HG02870 (cell line): ENCODE data around the gene SKOR1.

ENCODE experiments used
- ATAC-seq: cut with Tn5 transposase; IDR thresholded peaks from one replicate; pipeline ENCODE4 v1.9.1; 2021; ENCODE audit warnings: mild to moderate bottlenecking, moderate library complexity; ENCODE audit not compliant: unreplicated experiment

SKOR1 gene, protein sequence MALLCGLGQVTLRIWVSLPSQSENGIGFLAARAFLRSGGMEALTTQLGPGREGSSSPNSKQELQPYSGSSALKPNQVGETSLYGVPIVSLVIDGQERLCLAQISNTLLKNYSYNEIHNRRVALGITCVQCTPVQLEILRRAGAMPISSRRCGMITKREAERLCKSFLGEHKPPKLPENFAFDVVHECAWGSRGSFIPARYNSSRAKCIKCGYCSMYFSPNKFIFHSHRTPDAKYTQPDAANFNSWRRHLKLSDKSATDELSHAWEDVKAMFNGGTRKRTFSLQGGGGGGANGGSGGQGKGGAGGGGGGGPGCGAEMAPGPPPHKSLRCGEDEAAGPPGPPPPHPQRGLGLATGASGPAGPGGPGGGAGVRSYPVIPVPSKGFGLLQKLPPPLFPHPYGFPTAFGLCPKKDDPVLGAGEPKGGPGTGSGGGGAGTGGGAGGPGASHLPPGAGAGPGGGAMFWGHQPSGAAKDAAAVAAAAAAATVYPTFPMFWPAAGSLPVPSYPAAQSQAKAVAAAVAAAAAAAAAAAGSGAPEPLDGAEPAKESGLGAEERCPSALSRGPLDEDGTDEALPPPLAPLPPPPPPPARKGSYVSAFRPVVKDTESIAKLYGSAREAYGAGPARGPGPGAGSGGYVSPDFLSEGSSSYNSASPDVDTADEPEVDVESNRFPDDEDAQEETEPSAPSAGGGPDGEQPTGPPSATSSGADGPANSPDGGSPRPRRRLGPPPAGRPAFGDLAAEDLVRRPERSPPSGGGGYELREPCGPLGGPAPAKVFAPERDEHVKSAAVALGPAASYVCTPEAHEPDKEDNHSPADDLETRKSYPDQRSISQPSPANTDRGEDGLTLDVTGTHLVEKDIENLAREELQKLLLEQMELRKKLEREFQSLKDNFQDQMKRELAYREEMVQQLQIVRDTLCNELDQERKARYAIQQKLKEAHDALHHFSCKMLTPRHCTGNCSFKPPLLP

DNA sequence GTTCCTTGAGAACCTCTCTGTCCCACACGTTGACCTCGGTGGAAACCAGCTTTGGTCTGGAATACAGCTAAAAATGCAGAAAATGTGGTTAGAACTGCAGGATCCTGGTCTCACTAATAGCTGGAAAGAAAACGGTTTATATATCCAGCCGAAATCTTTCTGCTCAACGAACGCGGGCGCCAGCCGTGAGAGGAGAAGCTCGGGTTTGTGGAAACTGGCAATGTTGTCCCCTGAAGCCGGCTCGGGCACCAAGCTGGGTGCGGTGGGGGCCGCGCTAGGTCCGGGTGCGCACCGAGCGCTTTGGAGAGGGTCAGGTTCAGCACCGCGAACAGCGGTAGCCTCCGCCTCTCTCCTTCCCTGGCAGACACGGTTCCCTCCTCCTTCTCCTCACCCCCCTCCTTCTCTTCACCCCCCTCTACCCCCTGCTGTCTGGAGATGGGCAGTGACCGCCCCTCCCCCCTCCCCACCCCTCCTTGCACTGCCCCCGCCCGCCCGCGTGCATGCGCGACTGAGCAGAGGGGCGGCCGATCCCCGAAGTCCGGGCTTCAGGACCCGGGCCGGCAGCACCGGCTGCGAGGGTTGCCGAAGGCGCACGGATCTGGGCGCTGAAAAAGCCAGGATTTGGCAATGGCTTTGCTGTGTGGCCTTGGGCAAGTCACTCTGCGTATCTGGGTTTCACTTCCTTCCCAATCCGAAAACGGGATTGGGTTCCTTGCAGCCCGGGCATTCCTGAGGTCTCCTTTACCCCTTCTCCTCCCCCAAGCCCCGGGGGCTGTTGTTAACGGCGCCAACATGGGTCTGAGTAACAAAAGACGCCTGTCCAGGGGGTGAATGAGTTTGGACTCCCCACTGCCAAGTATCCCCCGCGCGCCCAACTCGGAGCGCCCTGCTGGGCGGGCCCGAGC lies at the start of gene SKOR1:
TSS of gene SKOR1 (plus strand) at position 534 of the 905 bp plus-strand sequence. CDS start at position 628, 94 bp downstream.
- no peak for ATAC-seq

DNA sequence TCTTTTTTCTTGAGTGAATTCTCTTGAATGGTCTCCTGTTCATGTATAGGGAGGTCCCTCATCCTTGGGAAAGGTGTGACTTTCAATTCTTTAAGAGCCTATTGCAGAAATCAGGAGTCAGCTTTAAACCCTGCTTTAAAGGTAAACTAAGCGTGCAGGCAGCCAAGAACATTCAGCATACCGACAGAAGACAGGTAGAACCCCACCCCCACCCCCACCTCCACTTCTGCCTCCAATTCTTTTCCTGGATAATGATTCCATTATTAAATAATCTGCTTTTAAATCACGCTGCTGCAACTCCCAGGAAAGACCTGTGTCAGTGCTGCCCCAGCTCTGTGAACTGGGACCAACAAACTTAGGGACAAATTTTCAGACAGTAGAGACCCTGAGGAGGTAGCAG lies 49.3 kb upstream of the SKOR1 start:
- no peak for ATAC-seq

DNA sequence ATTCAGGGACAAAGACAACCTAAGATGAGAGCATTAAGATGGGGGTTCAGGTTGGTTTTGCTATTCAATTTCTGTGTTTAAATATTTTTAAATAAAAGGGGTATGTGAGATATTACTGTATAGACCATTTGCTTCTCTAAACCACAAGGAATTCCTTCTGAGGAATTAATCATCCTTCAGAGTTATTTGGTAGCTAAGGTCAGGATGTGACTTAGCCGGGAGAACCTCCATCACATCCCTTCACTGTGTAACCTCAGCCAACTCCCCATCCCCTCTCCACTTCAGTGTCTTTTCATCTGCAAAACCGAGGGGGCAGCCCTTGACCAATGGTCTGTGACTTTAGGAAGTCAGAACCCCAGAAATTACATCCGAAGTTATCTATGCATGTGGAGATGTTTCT lies 48.7 kb upstream of the SKOR1 start:
- ATAC-seq: no peak

DNA sequence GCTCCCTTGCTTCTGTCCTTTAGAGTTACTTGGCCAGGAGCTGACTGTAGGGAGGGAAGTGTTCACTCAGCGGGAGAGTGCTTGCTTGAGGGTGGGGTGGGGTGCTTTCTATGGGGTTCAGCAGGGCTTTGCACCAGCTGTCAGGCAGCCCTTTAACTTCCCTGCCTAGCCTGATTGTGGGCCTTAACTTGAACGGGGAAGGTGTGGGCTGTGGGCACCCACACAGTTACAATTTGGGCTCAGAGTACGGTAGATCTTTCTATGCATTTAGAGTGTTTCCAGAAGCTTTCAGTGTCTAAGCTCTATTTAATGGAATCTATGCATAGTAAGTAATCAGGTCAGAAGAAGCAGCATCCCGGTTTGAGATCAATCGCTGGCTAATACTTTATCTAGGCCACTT lies 48.2 kb upstream of the SKOR1 start:
- ATAC-seq: no peak

DNA sequence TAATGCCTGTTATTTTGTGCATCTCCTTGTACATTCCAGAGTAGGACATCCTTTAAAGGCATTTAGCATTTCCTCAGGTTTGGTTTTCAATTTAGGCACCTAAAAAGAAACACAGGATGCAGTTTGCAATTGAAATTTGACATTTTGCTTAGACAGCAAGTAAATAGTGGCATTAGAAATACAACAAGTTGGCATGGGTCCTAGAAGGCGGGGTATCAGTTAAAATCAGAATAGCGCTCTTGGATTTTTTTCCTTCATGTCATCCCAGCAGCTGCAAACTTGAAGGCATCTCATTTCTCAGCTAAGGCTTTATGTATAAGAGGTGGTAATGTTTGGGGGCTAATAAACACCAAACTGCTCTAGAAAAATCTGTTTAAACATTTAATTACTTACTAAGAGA lies 47.5 kb upstream of the SKOR1 start:
- ATAC-seq: no peak

DNA sequence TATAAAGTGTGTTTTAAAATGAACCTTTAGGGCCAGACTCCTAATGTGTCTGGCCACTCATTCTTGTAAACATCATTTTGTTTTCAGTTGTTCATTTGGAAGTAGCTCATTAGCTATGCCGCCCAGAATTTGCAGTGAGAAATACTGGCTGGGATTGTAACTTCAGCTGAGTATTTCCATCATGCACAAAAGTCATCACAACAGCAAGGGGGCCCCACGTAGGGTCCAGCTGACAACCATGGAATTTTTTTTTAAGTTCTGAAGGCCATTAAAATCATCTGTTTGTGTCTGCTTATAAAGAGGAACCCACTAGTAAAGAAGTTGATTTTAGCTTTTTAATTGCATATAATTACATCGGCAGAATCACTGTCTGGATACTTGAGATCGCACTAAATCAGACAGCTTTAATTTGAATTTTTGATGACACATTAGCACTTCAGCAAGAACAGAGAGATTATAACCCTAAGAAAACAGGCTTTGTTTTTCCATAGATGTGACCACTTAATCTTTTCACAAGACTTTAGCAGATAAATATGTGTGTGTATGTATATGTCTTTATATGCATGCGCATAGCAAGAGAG lies 46.3 kb upstream of the SKOR1 start:
- no peak for ATAC-seq

DNA sequence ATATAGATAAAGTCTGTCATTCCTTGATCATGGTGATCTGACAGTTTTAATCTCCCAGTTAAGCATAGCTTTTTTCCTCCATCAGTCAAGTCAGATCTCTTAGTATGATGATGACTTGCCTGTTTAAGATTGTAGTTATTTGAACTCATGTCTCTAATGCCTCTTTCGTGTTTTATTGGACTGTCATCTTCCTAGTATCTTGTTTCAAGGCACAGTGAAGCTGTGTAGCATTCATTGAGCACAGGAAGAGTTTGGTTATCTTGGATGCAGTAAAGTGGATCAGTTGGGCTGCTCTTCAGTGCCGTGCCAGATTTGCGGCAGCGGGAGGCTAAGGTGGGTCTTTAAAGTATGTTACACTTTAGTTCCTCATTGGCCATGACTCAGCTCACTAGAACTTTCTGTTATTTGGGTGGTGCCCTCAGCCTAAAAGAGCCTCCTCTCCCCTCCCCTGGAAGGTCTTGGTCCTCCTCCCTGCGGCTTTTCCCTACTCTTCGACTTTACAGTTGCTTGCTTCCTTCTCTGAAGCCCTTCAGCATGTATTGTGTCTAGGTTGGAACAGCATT lies 45.7 kb upstream of the SKOR1 start:
- no peak for ATAC-seq

DNA sequence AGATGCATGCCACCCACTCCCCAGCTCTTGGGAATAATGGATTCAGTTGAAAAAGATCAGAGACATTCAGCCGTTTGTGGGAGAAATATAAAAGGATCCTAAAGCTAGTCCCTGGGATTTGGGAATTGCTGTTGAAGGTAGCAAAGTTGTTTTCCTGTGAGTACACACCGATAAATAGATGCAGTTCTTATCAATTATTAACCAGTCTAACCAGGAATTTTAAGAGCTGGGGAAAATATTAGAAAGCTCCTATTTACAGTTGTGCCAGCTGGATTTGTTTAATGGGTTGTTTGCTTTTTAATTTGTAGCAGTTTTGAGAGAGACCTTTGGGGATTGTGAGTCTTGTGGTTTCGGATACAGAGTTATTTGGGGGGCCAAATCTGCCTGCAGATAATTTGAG lies 44.2 kb upstream of the SKOR1 start:
- ATAC-seq: no peak

DNA sequence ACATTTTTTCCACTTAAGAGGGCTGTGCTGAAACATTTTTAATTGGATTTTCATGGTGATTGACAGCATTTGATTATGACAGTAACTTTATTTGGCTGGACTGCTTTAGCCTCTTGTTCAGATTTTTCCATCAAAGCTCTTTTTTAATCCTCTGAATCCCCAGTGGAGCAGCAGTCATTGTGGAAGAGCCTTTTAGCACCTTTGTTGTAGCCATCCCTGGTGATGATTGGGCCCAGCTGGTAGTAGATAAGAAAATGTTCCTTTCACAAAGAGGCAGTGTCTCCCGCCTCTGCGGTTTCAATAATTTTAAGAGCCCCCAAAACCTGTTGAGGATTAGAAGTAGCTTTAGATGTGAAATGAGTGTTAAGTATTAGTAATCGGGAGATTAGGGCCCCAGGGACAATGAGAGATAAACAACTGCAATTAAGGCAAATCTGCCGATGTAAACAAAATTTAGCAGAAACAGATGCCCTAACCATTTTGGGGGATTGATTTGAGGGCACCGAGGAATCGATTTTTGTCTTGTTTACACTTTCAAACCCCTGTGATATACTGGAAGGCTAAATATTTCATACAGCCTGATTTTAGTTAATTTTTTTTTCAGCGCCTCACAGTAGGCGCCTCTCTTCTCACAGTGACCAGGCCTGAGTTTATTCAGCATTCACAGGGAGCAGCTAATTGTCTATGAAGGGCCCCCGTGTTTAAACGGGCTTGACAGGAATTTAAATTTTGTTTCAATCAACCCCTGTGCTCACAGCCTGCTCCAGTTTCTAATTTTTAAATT lies 43.2 kb upstream of the SKOR1 start:
- no peak for ATAC-seq

DNA sequence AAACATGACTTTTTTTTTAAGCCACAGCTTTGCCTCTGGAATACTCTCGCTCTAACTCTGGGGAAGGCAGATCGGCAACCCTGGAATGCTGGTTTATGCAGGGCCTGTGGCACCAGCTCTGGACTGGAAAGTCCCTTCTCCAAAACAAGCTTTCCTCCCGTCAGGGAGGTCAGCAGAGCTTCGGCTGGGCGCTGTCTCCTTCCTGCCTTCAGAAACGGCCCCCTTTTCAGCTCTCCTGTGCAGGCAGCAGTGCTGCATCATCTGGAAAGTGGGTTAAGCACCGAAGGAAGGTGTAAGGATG lies 42.7 kb upstream of the SKOR1 start:
- ATAC-seq: no peak

DNA sequence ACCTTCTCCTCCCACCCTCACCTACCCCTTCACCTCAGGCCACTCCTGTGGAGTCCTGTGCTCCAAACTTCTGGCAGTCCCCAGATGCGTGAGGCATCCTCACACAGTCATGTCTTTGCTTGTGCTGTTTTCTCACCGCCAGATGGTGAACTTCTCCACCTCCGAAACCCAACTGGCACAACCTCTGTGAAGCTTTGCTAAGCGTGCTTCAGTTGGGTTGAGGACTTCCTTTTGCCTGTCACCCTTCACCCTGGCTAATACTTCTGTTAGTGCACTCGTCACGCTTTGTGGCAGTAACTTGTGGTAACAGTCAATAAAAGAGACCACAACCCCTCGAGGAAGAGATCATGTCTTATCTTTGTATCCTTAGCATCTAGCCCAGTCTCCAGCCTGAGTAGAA lies 42.0 kb upstream of the SKOR1 start:
- peak; percentile 48 for ATAC-seq

DNA sequence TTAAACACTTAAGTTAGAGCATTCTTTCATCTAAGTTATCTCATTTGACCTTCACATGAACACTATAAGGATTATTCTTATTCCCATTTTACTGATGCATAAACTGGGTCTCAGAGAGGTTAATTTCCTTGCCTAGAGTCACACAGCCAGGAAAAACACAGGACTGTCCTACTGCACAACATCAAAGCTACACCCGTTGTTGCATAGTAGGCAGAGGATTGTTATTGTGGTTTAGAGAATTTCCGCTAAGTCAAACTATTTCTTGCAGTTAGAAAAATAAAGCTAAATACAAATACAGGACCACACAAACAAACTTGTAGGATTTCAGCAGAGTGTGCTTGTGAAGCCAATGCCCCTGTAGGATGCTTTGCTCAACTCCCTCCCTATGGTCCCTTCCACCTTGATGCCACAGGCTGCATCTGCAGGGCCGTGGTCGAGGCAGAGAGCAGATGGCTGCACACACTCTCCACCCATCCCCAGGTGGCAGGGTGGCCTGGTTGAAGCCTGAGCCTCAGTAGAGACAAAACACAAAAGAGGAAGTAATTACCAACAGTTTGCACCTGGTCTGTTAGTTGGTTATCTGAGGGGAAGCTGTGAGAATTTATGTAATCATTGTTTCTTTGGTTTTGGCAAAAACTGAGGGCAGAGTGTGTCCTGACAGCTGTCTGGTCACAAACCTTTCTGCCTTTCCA lies 41.1 kb upstream of the SKOR1 start:
- peak; percentile 79 for ATAC-seq

DNA sequence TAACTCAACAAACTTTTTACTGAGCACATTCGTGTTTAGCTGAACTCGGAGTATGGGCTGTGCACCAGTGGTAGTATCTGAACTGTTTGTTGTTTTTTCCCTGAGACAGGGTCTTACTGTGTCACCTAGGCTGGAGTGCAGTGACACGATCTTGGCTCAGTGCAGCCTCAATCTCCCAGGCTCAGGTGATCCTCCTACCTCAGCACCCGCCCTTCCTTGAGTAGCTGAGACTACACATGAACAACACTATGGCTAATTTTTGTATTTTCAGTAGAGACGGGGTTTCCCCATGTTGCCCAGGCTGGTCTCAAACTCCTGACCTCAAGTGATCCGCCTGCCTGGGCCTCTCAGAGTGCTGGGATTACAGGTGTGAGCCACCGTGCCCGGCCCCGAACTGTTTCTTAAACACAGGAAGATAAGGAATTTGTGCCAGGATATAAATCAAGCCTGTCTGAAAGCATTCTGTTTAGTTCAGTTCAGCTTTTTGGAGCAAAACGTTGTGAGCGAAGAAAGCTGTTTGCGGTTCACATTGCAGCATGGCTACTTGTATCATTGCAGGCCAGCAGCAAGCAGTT lies 40.4 kb upstream of the SKOR1 start:
- peak; percentile 14 for ATAC-seq

DNA sequence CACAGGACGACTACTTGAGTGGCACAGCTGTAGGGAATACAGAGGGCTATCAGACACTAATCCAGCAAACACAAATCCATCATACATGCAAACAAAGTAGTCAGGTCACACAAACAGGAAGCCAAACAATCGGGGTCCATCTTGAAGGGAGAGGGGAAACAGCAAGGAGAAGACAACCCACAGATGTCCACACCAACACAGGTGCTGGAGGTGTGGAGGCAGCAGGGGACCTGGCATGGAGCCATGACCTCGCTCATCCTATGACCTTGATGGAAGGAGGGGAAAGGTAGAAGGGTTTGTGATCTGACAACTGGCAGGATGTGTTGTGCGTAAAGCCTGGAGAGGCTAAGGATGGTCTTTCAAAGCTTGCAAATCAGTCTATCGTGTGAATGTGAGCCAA lies 39.9 kb upstream of the SKOR1 start:
- no peak for ATAC-seq

DNA sequence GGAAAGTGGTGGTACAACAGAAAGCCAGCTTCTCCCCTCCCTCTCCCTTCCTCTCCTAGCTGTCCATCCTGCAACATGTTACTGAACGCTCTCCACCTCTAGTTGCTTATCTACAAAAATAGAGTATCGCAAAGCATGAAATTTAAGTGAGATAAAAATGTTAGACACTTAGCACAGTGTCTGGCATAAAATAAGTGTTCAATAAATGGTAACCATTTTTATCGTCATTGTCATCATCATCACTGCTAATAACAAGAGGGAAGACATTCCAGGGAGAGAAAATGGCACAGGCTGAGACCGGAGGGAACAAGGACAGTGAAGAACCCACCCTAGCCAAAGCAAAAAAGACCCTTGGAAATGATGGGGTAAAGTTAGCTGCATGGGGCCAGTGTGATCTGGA lies 38.7 kb upstream of the SKOR1 start:
- ATAC-seq: no peak

DNA sequence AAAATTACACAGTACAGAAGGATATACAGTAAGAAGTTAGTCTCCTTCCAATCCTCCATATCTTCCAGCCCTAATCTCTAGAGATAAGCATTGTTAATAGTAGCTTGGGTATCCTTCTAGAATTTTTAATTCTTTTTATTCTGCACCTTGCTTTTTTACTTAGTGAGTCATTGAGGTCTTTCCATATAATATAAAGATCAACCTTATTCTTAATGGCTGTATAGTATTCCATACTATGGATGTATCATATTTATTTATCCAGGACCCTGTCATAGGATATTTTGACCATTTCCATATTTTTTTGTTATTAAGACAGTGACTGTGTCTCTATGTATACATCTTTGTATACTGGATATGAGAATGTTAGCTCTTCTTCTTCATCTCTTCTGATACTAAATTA lies 36.3 kb upstream of the SKOR1 start:
- no peak for ATAC-seq

DNA sequence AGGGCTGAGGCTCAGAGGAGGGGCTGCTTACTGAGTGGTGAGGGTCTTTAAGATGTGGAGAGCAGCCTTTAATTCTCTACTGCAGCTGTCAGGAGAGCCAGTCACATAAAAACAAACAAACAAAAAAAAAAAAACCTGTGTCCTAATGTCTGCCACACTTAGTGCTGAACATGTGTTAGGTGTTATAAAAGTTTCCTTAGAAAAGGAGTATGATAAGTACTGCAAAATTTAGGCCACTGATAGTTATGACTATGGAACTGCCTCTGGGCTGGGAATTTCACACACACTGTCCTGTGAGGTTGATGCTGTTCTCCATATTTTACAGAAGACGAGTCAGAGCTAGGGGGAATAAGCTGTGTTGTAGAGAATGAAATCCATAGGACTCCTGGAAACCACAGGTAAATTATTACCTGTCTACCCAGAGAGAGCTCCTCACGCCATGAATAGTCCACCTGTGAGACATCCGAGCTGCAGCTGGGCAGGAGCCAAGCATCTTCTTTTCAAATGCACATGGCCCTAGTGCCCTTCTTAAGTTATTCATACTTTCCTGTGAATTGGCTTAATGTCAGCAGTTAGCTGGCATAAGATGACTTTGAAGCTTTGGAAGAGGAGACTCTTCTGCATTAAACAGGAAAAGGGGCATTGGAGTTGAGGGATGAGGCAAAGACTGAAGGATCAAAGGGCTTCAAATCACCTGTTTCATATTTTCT lies 34.5 kb upstream of the SKOR1 start:
- no peak for ATAC-seq
